Left ventricle myocardium inferior (tissue), 1 donor: Measurements from ENCODE around the gene HOXD11. TPM values are rescaled to one million over a fixed set of nuclear protein-coding genes. Genes with fewer than 3 reads are reported as not detected.
A peak's percentile ranks its signal among the peaks of the same experiment; 100 is the strongest.

Experiments used
- DNase-seq: peaks from one replicate; pipeline ENCODE4 v3.0.0-alpha.2; 2020
- H3K27ac ChIP-seq: fragments of 200-600 bp; replicated peaks from 2 replicates; pipeline ENCODE4 v1.8.0; 2021
- H3K27me3 ChIP-seq: fragments of 200-600 bp; 2 replicates; pipeline ENCODE4 v1.8.0; 2021; ENCODE audit warnings: low read depth
- H3K36me3 ChIP-seq: fragments of 200-600 bp; 2 replicates; pipeline ENCODE4 v1.8.0; 2021
- H3K4me1 ChIP-seq: fragments of 200-600 bp; 2 replicates; pipeline ENCODE4 v1.8.0; 2021
- H3K4me3 ChIP-seq: fragments of 200-600 bp; 2 replicates; pipeline ENCODE4 v1.8.0; 2021; ENCODE audit warnings: mild to moderate bottlenecking, moderate library complexity
- H3K9me3 ChIP-seq: fragments of 200-600 bp; replicated peaks from 2 replicates; pipeline ENCODE4 v1.8.0; 2021
- intact Hi-C: fragments of 100-400 bp; cut with micrococcal nuclease; formaldehyde crosslinking; loops from one replicate; pipeline ENCODE4 v1.11.0; 2022
- total RNA-seq: library from RNA; stranded (reverse); fragmentation: NEBNext Ultra II Directional; extraction: Animal tissue kit (Norgen Biotek cat#: 25700); gene quantifications from one replicate; pipeline ENCODE4 v1.2.1, GENCODE V29; 2021
- TF ChIP-seq, protein P1 (sequence below): fragments of 200-600 bp; IDR thresholded peaks from 2 replicates; pipeline ENCODE4 v1.8.0; 2021; ENCODE audit warnings: antibody characterized with exemption, mild to moderate bottlenecking, borderline replicate concordance
- donor health status: DM: no; HTN: yes; CAD: no; lungs with severe emphysema.

The HOXD11 gene
- total RNA-seq, 1 donor from 2014 or later, result not detected

DNA sequence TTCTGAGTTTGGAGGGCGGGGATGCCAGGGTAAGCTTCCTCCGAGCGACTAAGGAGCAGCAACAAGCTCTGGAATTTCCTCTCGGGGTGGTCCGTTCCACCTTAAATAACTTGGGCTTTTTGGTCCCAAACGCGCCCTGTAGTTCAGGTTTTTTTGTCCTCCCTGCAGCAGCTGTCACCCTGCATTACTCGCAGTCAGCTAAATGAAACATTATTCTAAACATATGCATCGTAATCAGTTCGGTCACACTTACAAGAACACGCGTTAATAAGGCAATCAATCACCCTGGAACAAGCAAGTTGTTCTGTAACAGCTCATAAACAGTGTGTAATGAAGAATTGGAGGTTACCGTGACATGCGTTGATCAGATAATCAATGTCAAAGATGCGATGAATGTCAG, 31.6 kb upstream of the HOXD11 start:
- no peaks in the 10 kb centered on the region for H3K36me3 ChIP-seq
- no peaks in the 10 kb centered on the region for H3K9me3 ChIP-seq
- H3K27me3 ChIP-seq, result peaks cover 100% of the 10 kb centered on the region
- intact Hi-C loops, result no loop called here
- no peak overlapping the region for H3K4me3 ChIP-seq
- H3K27ac ChIP-seq, result no peak overlapping the region
- peaks cover 22% of the 10 kb centered on the region for H3K4me1 ChIP-seq
- TF ChIP-seq, protein P1, sequence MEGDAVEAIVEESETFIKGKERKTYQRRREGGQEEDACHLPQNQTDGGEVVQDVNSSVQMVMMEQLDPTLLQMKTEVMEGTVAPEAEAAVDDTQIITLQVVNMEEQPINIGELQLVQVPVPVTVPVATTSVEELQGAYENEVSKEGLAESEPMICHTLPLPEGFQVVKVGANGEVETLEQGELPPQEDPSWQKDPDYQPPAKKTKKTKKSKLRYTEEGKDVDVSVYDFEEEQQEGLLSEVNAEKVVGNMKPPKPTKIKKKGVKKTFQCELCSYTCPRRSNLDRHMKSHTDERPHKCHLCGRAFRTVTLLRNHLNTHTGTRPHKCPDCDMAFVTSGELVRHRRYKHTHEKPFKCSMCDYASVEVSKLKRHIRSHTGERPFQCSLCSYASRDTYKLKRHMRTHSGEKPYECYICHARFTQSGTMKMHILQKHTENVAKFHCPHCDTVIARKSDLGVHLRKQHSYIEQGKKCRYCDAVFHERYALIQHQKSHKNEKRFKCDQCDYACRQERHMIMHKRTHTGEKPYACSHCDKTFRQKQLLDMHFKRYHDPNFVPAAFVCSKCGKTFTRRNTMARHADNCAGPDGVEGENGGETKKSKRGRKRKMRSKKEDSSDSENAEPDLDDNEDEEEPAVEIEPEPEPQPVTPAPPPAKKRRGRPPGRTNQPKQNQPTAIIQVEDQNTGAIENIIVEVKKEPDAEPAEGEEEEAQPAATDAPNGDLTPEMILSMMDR, result no peak
- DNase-seq, result no peak

DNA sequence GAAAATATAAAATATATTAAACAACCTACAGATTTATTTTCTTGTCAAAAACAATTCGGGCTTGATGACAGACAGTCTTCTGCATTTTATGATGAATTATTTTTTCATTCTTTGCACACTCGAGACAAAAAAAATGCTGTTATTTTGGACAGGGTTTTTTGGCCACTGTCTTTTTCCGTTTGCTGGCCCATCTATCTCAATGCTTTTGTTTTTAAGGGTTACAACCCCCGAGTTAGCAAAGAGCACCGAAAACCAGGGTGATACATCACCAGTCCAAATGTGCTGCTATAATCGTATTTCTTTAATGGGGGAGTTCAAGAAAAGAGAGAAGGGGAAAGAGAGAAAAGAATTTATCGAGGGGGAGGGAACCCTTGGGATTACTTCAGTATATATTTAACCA, 31.0 kb upstream of the HOXD11 start:
- no peak overlapping the region for H3K4me3 ChIP-seq
- H3K9me3 ChIP-seq, result no peaks in the 10 kb centered on the region
- TF ChIP-seq, protein P1, result no peak
- peaks cover 26% of the 10 kb centered on the region for H3K4me1 ChIP-seq
- no peak for DNase-seq
- H3K36me3 ChIP-seq, result no peaks in the 10 kb centered on the region
- H3K27me3 ChIP-seq, result peaks cover 100% of the 10 kb centered on the region
- H3K27ac ChIP-seq, result no peak overlapping the region
- intact Hi-C loops, result no loop called here

DNA sequence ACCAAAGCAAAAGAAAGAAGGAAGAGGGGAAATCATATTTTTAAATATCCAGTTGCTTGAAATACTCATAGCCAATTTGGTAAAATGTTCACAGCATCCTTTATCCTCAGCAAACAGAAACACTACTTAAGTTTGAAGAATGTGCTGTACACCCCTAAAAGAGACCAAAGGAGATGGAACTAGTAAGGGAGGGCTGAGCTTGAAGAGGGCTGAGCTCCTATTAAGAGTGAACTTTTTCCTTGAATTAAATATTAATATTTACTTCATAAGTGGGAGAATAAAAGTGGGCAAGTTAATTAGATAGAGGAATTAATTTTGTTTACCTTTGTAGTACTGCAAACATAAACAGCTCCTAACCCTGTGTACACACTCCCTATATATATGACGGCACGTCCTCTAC, 30.3 kb upstream of the HOXD11 start:
- TF ChIP-seq, protein P1, result no peak
- intact Hi-C loops, result no loop called here
- Histone ChIP-seq H3K27me3 (peaks cover 100% of the 10 kb centered on the region), H3K4me1 (peaks cover 26% of the 10 kb centered on the region), H3K36me3 (no peaks in the 10 kb centered on the region), H3K27ac (no peak overlapping the region), H3K4me3 (no peak overlapping the region), H3K9me3 (peaks cover 2% of the 10 kb centered on the region)
- no peak for DNase-seq

DNA sequence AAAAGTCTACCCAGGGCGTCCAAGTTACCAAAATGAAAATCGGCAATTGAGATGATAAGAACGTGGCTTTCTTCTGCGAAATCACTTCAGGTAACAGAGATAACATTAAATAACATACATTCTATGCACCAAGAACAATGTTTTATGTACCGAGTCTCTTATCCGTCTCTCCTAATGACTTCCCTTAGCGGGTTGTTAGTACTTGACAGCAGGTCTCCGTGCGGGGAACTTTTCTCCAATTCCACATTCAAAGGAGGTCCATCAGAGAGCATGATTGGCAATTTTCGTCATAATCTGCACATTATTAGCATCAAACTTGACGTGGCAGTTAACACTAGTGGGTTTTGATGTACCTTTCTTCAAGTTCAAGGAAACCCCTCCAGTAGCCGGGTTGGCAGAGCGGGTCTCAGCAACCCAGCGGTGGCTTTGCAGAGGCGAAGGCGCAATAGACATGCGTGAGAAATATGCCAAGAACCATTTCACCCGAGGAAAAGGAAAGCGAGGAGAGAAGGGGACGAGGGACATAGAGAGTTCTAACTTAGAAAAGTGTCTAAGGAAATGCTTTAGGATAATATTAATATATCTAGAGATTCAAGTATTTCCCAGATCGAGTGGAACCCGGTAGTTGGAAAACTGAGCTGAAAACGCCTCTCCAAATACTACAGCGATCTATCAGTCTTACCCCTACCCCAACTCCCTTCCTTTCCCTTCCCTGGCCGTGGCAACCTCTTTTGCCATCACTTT, 28.4 kb upstream of the HOXD11 start:
- TF ChIP-seq, protein P1, result no peak
- no peak overlapping the region for H3K27ac ChIP-seq
- no peaks in the 10 kb centered on the region for H3K36me3 ChIP-seq
- no peak for DNase-seq
- peaks cover 100% of the 10 kb centered on the region for H3K27me3 ChIP-seq
- peaks cover 6% of the 10 kb centered on the region for H3K9me3 ChIP-seq
- H3K4me3 ChIP-seq, result no peak overlapping the region
- peaks cover 35% of the 10 kb centered on the region for H3K4me1 ChIP-seq
- intact Hi-C loops, result no loop called here

DNA sequence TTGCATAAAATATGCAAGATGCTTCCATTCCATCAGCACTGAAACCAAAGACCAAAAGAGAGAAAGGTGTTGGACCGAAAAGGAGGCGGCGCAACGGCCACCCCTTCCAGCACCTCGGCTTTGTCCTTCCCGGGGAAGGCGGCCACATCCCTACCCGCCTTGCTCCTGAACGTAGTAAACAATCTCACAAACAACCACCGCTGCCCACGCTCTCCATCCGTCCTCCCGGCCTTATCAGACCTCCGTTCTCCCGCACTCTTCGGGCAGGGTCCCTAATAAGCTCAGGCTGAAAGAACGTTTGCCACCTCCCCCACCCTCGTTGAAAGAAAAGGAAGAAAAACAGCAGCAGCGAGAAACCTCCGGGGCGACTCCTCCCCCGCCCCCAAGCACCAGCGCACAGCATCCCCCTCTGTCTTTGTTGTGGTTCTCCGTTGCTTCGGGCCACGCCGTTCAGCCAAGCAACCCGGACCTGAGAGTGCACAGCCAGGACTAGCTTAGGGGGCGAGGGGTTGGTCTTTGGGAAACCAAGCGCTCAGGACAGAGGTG, 27.7 kb upstream of the HOXD11 start:
- peaks cover 35% of the 10 kb centered on the region for H3K4me1 ChIP-seq
- H3K27me3 ChIP-seq, result peaks cover 100% of the 10 kb centered on the region
- TF ChIP-seq, protein P1, result no peak
- peak overlapping the region; percentile 50 for H3K4me3 ChIP-seq
- DNase-seq, result no peak
- intact Hi-C loops, result no loop called here
- peaks cover 6% of the 10 kb centered on the region for H3K9me3 ChIP-seq
- H3K27ac ChIP-seq, result no peak overlapping the region
- no peaks in the 10 kb centered on the region for H3K36me3 ChIP-seq
